Measurements from ENCODE around the gene SLC9A9.
"Not testable (repeated sequence)": the region's sequence is repeated elsewhere in the genome, so short reads cannot be mapped to it uniquely, and the experiment has no call there.

Gene SLC9A9

DNA sequence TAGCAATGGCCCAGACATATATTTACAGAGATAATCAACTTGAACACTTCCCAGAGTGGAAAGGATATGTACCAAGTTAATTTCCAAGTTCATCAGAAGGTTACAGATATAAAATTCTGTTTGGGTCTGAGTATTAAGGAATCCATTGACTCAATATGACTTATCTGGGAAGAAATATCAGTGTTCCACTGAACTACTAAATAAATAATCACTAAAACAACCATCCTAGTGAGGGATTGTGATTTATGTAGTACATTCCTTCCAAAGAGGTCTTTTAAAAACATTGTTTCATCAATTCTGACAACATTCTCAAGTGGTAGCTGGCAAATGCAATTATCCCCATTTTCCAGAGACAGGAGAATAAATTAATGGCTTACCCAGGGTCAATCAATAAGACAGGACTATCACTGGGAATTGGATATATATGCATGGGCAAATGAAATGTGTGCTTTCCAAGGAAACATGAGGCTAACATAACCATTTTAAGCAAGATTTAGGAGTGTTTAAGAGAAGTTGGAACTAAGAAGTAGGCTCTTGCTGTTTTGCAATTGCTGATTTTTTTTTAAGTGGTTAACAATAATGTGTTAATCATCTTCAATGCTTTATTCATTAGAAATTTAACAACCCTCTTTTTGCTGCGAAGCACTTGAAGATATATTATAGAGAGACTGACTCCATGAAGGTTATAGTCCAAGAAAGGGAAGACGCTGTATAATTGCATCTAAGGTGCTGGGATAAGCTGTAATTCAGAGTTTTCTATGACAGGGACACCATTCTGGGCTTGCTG lies 37.9 kb downstream of the SLC9A9 start:
- no peak for DNase-seq (ENCODE audit: low spot score)

DNA sequence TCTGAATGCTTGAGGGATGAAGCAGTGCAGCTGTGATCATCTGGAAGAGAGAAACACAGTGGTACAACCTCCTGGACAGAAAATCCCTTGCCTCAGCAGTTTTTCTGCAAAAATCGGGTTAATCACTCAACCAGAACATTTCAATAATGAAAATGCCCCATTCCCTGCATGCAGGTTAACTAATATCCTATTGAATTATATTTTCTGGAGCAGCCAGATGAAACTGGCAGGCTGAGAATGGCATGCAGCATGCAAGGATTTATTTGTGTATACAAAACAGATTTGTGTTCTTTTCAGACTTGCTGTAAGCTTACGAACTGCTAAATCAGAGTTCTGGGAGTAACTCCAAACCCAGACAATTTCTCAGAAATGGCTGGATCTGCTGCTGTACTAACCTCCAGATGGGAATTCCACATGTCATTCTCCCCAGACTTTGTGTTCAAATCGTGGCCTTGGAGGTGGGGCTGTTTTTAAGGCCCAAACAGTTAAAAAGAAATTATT lies 39.1 kb downstream of the SLC9A9 start:
- no peak for DNase-seq (ENCODE audit: low spot score)

DNA sequence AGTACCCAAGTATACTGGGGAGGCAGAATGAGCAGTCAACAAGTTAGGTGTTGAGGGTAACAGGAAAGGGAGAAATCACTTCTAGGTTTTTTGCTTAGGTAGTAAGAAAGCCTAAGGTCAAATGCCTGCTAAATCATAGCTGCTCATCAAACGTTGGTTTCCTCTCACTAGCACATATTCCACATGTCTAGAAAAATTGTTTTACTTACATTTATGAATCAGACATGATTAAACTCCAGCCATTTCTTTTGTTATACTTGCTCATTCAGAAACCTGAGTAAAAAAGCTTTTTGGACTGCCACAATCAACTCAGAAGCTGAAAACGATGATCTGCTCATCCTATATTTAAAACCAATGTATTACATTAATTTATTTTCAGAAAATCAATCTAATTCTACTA lies 40.2 kb downstream of the SLC9A9 start:
- DNase-seq (ENCODE audit: low spot score) = no peak

DNA sequence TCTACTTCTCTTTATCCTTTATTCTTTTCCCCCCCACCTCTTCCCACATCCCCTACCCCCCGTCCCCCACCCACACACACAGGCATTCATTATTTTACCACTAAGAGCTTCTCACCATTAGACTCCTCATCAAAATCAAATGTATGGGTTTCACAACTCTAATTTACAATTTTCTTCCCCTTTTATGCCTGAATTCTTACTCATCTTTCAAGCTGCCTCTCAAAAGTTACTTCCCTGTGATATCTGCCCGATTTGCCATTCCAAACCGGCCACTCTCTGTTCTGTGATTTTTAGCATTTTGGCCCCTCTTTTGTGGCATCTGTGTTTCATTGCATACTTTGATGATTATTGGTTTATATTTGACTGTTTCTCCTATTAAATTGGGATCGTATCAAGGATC lies 42.2 kb downstream of the SLC9A9 start:
- no peak for DNase-seq (ENCODE audit: low spot score)

DNA sequence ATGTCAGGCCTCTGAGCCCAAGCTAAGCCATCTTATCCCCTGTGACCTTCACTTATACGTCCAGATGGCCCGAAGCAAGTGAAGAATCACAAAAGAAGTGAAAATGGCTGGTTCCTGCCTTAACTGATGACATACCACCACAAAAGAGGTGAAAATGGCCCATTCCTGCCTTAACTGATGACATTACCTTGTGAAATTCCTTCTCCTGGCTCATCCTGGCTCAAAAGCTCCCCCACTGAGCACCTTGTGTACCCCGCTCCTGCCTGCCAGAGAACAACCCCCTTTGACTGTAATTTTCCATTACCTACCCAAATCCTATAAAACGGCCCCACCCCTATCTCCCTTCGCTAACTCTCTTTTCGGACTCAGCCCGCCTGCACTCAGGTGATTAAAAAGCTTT lies 42.8 kb downstream of the SLC9A9 start:
- DNase-seq (ENCODE audit: low spot score) = not testable (repeated sequence)

DNA sequence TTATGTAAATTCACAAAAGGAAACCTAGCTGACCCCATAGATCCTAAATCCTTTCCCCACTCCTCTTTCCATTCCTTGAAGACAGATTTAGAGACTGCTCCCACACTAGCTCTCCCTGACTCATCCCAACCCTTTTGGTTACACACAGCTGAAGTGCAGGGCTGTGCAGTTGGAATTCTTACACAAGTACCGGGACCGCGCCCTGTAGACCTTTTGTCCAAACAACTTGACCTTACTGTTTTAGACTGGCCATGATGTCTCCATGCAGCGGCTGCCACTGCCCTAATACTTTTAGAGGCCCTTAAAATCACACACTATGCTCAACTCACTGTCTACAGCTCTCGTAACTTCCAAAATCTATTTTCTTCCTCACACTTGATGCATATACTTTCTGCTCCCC lies 47.2 kb downstream of the SLC9A9 start:
- DNase-seq (ENCODE audit: low spot score) = not testable (repeated sequence)

DNA sequence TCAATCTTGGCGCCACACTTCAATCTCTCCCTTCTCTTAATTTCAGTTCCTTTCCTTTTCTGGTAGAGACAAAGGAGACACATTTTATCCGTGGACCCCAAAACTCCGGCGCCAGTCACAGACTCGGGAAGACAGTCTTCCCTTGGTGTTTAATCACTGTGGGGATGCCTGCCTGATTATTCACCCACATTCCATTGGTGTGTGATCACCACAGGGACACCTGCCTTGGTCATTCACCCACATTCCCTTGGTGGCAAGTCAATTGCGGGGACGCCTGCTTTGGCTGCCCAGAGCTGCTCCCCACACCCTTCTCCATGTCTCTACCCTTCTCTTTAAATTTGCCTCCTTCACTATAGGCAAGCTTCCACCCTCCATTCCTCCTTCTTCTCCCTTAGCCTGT lies 50.1 kb downstream of the SLC9A9 start:
- DNase-seq (ENCODE audit: low spot score) = not testable (repeated sequence)

DNA sequence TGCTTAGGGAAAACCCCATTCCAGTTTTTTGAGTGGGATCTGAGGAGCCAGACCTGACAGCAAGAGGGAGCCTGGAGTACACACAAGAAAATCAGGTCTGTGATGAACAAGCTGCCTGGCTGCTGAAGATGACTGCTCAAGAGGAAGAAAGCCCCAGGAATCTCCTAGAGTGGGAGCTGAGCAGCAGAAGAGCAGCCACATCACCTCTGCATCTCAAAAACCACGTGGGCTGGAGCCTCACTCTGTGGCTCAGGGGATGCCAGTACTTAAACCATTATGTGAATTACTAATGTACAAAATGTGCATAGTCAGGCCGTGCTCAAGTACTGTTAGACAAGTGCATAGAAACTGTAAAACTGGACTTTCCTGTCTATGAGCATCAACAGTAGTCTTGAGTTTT lies 52.4 kb downstream of the SLC9A9 start:
- no peak for DNase-seq (ENCODE audit: low spot score)

DNA sequence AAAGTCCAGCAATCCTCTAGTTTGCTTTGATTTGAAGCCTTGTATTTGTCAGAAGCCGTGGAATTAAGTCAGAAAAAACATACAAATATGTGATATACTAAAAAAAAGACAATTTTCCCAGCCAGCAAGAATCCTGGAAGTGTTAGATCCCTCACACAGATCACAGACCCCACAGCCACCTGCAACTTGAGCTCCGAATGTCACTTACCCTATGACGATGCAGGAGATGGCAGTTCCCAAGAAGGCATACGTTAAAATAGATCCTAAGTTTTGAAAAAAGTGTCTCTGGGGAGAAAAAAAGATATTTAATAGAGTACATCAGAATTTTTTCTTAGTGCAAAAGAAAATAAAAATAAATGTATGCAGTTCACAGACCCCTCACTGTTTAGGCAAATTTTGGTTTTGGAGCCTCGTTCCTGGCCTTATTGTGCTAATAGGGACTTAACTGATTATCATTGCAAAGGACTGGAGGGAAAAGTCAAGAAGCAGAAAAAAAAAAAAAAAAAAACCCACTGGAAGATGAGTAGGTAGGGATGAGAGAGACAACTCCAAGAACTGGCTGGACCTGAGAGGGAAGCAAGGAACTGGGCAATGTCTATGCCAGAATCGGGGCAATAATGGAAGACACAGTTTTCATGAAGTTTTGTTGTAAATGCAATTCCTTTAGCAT lies 53.3 kb downstream of the SLC9A9 start:
- no peak for DNase-seq (ENCODE audit: low spot score)

DNA sequence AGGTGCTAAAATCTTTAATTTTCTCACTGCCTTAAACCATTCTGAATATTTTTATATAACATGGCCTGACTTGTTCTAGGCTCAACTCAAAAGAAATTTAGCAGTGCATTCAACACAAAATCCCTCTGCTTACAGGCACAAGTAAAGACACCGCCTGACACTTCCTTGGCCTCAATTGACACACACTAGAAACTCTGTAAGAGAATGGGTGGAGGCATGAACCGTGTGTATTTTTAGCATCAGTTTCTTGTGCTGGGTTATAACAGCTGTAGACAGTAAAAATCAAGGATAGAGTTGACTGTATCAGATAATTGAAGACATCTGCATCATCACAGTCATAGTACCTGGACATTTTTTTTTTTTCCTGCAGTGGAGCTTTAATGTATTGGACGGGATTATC lies 54.3 kb downstream of the SLC9A9 start:
- DNase-seq (ENCODE audit: low spot score) = no peak

DNA sequence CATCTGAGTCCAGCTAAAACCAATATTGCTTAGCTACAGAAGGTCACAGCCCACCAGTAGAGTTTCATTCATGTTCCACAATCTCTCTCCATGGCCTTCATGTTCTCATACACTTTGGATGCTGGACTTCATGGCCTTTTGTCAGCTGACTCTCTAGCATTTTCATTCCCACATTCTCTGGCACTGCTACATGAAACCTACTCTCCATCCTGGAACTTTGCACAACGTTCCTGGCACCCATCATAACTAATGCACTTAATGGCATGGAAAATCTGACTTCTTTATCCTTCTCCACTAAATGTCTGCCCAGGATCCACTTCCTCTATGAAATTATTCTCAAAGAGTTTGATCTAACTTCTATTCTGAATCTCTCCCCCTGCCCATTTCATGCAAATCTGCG lies 56.9 kb downstream of the SLC9A9 start:
- DNase-seq (ENCODE audit: low spot score) = no peak

DNA sequence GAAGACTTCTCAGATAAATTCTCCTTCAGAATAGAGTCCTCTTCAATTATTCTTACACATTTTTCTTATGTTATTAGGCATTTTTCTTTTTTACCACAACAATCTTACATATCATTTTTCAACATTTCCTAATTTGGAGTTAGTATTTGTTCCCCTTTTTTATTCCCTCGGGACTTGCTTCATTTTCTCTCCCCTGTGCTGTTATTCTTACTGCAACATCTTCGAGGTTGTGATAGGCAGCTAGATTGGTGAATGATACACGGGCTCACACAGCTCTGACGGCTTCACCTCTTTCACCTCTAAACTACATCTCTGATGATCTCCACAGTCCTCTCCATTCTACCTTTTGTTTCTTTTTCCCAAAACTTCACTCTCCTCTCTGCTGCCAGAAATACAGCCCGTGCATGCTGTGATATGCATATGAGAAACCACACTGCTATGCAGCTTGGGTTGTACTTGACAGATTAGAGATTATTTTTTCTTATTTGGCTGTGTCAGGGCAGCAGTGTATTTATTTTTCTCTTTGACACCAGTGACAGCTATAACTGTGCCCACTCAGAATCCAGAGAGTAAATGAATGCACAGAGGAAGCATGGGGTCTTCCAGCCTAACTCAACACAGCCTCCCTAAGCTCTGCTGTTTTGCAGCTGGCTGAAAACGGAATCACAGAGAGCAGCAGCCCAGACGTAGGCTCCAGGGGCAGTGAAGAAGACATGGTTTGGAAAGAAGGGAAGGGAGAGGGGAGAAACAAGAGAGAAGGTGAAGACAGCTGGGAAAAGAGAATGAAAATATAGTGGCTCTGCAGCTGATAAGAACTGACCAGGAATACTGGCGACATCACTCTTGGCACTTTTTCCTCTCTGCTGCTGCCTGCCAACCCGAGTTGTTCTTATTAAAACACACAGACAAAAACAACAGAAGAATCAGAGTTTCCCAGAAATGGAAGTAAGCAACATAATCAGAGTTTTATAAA lies 61.8 kb downstream of the SLC9A9 start:
- DNase-seq (ENCODE audit: low spot score) = no peak

DNA sequence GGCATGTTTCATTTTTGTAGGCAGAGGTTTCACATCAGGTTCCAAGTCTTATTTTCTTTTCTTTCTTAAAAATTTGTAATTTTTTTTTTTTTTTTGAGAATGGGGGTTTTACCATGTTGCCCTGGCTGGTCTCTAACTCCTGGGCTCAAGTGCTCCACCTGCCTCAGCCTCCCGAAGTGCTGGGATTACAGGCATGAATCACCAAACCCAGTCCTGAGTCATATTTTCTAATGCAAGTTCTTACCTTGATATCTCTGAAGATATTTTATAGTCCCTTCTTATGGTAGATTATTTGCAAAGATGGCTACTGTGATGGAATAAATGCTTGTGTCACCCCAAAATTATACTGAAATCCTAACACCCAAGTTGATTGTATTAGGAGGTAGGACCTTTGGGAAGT lies 63.8 kb downstream of the SLC9A9 start:
- DNase-seq (ENCODE audit: low spot score) = no peak

DNA sequence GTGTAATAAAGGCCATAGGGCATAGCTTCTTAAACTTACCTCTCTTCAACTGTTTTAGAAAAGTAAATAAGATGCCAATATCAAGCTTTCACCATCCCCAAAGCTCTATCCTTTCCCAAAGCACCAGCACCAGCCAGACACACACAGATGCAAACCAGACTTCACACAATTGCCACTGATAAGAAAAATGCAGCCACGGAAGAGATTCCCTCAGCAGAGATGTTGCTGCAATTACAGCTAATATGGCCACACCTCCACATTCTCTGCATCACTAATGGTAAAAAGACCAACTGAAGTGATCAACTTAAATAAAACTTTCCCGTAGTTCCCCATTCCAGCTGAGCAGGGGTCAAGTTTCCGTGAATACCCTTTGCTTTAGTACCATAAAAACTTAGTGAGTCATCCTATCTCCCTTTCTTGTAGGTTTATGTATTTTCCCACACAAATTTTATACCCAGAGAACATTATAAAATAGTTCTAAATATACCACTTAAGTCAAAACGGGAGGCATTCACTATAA lies 64.4 kb downstream of the SLC9A9 start:
- DNase-seq (ENCODE audit: low spot score) = no peak

DNA sequence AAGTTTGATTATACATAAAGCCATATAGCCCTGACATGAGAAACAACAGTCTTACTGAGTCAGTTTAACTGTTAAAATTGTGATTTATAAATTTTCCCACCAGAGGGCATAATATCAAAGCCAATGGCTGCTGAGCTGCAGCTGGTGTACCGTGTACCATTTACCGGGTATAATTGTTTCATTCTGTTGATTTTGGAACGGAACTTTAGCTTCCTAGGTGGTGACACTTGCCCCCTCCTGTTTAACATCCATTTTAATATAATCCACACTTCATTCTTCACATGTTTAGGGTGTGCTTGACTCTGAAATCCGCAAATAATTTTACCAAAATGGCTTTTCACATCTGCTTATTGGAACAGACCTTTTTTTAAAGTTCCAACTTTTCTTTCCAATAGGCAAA lies 72.8 kb downstream of the SLC9A9 start:
- peak; percentile 87 for DNase-seq (ENCODE audit: low spot score)

DNA sequence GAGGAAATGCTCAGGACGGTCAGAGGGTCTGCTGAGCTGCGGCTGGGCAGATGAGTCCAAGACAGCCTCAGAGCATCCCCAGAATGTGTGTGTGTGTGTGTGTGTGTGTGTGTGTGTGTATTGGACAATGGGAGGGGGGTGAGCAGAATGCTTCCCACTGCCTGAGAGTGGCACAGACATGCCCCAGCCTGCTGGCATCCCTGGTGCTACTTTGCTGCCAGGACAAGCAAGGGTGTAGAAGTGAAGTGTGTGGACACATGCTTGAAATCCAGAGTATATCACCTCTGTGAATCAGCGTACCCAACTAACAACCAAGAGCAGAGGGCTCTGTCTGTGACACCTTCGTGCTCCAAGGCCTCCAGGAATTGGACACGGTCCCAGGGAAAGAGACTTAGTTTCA lies 76.3 kb downstream of the SLC9A9 start:
- DNase-seq (ENCODE audit: low spot score) = no peak

DNA sequence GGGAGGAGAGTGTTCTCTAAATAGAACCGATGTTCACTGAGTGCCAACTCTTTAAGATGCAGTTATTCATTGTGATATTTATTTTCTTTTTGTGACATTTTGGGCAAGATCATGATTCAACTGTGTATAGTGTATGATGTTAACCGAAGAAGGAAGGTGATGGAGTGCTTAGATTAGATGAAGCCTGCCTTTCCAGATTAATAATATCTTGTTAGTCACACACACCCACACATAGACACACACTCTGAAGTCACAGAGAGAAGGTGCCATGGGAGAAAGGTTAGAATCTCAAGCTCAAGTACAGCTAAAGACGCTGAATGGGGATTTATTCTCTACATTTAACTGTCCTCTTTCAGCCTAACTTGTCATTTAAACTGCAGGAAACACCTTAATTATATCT lies 77.0 kb downstream of the SLC9A9 start:
- DNase-seq (ENCODE audit: low spot score) = no peak

DNA sequence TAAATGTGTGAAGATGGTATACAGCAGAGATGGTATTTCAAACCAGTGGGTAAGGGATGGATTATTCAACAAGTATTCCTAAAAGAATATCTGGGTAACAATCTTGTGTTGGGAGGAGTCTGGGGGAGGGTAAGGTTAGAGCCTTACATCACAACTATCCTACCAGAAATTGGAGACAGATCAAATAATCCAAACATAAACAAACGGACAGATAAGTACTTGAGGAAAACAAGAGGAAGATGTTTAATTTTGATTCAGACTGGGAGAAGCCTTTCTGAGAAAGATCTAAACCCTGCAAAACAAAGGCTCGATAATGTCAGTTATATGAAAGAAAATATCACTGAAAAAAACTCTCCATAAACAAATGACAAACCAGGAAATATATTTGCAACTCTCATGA lies 77.9 kb downstream of the SLC9A9 start:
- no peak for DNase-seq (ENCODE audit: low spot score)

DNA sequence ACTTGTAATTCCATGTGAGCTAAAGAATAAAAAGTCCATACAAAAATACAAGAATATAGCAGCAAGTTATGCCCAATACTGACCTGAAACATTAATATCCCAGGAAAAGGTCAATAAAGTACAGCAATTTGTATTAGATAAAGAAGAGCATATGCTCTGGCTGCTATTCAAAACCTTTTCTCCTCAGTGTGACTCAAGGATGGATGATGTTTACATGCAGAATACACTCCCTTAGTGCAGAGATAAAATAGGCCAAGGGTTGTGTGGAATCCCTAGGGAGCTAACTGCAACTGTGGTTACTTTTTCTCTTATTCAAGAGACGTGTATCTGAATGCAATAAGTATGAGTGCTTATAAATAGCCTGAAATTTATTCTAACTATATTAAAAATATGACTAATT lies 78.7 kb downstream of the SLC9A9 start:
- DNase-seq (ENCODE audit: low spot score) = peak; percentile 56

DNA sequence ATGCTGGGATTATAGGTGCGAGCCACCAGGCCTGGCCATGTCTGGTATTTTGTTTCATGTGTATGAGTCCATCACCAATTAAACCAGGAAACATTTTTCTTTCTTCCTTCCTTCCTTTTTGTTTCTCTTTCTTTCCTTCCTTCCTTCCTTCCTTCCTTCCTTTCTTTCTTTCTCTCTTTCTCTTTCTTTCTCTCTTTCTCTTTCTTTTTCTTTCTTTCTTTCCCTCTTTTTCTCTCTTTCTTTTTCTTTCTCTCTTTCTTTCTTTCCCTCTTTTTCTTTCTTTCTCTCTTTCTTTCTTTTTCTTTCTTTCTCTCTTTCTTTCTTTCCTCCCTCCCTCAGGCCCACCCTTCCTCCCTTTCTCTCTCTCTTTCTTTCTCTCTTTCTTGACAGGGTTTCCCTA lies 83.4 kb downstream of the SLC9A9 start:
- no peak for DNase-seq (ENCODE audit: low spot score)

DNA sequence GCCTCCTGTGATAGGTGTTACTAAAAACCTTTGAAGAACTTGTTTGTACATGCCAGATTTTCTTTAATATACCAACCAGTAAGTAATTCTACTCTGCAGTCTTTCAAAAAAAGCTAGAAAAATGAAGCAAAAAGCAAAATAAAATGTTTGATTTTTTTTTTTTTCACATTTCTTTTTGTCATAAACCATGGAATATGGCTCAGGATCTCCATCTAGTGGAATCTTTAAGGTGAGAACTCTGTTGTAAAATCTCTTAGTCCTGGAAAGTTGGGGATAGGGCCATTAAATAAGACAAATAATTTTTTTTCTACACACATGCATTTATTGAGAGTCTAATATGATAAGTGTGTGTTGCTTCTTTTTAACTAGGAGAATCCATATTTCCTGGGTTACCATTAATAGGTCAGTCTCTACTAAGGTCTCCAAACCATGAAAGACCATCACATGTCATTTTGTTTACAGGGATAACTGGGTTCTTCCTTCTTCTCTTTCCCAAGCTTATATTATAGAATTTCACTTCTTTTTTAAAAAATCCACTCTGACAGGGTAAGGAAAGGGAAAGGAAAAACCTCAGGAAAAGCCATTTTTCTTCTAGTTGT lies 84.6 kb downstream of the SLC9A9 start:
- DNase-seq (ENCODE audit: low spot score) = peak; percentile 13

DNA sequence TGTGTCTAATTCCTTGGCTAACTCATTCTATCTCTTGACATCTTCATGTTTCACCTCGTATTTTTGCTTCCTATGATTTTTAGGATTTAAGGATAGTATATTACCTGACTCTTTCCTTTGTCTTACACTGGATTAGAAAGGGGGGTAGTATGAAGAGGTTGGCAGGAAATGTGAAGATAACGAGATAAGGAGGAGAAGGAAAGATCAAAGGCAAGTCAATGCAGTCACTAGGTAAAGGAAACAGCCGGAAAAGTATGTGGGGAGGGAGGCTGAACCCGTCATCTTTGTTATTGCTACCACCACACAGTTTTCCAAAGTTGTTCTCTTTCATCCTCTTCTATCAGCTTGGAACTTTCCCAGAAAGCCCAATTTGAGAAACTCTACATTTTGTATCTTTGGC lies 90.6 kb downstream of the SLC9A9 start:
- DNase-seq (ENCODE audit: low spot score) = no peak
